HepG2 (cell line): ENCODE measurements around the gene MVP. TPM values are rescaled to one million over a fixed set of nuclear protein-coding genes. Genes with fewer than 3 reads are reported as not detected.

Experiments
- ATAC-seq: fragments of 200-7000 bp; cut with Tn5 transposase; 3 replicates; pipeline ENCODE4 v1.9.1; 2020; ENCODE audit warnings: mild to moderate bottlenecking, moderate library complexity
- BruUV-seq: library from RNA; stranded (reverse); fragments of 400-500 nt; replicated peaks from 2 replicates; lab custom pipeline; 2021; lab: Mats Ljungman, UMichigan
- CTCF ChIA-PET: fragments of 300-600 bp; formaldehyde crosslinking; extraction: SDS; loops from one replicate; lab custom pipeline; 2021; ENCODE audit warnings: low total read pairs, inconsistent platforms, low intra/inter-chr PET ratio; lab: Yijun Ruan, JAX
- POLR2A ChIA-PET: fragments of 350-600 bp; sonication (Branson Sonifier 250); formaldehyde crosslinking; loops from one replicate; lab custom pipeline; 2020; ENCODE audit warnings: antibody characterized with exemption, inconsistent platforms; lab: Yijun Ruan, JAX
- DNase-seq: peaks from one replicate; pipeline ENCODE4 v3.0.0-alpha.2; 2015; ENCODE audit warnings: low spot score
- FAIRE-seq: peaks from 3 replicates; lab custom pipeline; 2011; peaks lifted over from hg19 to GRCh38; lab: Jason Lieb, UNC
- H2AFZ ChIP-seq: one replicate; pipeline ENCODE4 v1.6.1; 2011; ENCODE audit warnings: low read length, inconsistent platforms
- H3K27ac ChIP-seq: fragments of 300-600 bp; 3 replicates; pipeline ENCODE4 v1.8.0; 2011; ENCODE audit warnings: mixed run types, mild to moderate bottlenecking, mixed read lengths, low read length, inconsistent platforms; ENCODE audit not compliant: insufficient read depth; ENCODE audit errors: extremely low read length
- H3K27me3 ChIP-seq, 2 experiments: fragments of 200-600 bp in 1 of 2; 2 replicates in 1 of 2; 3 replicates in 1 of 2; pipeline versions ENCODE4 v1.6.0 to v1.8.0; 2011; ENCODE audit warnings: low read length in 2 of 2, mild to moderate bottlenecking in 2 of 2, moderate library complexity in 2 of 2, inconsistent platforms in 1 of 2; ENCODE audit not compliant: insufficient read depth in 2 of 2, control insufficient read depth in 1 of 2
- H3K36me3 ChIP-seq, 2 experiments: fragments of 200-600 bp in 1 of 2; replicated peaks in 1 of 2; 2 replicates in 1 of 2; 3 replicates in 1 of 2; pipeline versions ENCODE4 v1.5.1 to v1.8.0; 2011; ENCODE audit warnings: low read length in 2 of 2, inconsistent platforms in 1 of 2; ENCODE audit not compliant: insufficient read depth in 2 of 2, control insufficient read depth in 1 of 2
- H3K4me1 ChIP-seq: 2 replicates; pipeline ENCODE4 v1.5.1; 2012; ENCODE audit warnings: low read length, inconsistent platforms; ENCODE audit not compliant: insufficient read depth
- H3K4me2 ChIP-seq: 2 replicates; pipeline ENCODE4 v1.6.0; 2011; ENCODE audit warnings: low read depth, low read length, inconsistent platforms
- H3K4me3 ChIP-seq, 3 experiments: fragments of 200-600 bp in 1 of 3; sonication (generic), shearing (Covaris generic) in 1 of 3; replicated peaks in 1 of 3; 2 replicates each; pipeline ENCODE4 v1.5.1; 2011 to 2016; ENCODE audit warnings: low read length in 3 of 3, inconsistent platforms in 2 of 3, low read depth in 2 of 3, mild to moderate bottlenecking in 2 of 3, control low read depth in 1 of 3, mixed read lengths in 1 of 3; ENCODE audit not compliant: insufficient read depth in 1 of 3
- H3K79me2 ChIP-seq: one replicate; pipeline ENCODE4 v1.6.1; 2011; ENCODE audit warnings: low read length, inconsistent platforms; ENCODE audit not compliant: insufficient read depth
- H3K9ac ChIP-seq: 2 replicates; pipeline ENCODE4 v1.6.0; 2011; ENCODE audit warnings: mild to moderate bottlenecking, low read depth, low read length, inconsistent platforms; ENCODE audit not compliant: insufficient read depth
- H3K9me3 ChIP-seq: 2 replicates; pipeline ENCODE4 v1.5.1; 2012; ENCODE audit warnings: mild to moderate bottlenecking, low read length
- H4K20me1 ChIP-seq: 2 replicates; pipeline ENCODE4 v1.6.0; 2011; ENCODE audit warnings: inconsistent platforms, mild to moderate bottlenecking, low read length, moderate library complexity; ENCODE audit not compliant: insufficient read depth
- ELF3 ChIP-seq: IDR thresholded peaks from 2 replicates; pipeline ENCODE4 v1.6.1; 2016; ENCODE audit warnings: missing genetic modification reagents, missing compliant biosample characterization
- GABPA ChIP-seq, 2 experiments: IDR thresholded peaks; 2 replicates each; pipeline ENCODE4 v1.6.1; 2011 to 2016; ENCODE audit warnings: low read depth in 2 of 2, low read length in 1 of 2, missing biosample characterization in 1 of 2, missing genetic modification characterization in 1 of 2
- GATAD2A ChIP-seq: IDR thresholded peaks from 2 replicates; pipeline ENCODE4 v1.6.1; 2016
- GMEB2 ChIP-seq: IDR thresholded peaks from 2 replicates; pipeline ENCODE4 v1.6.1; 2016; ENCODE audit warnings: missing biosample characterization, missing genetic modification reagents, low read depth
- HIC2 ChIP-seq: sonication (generic); formaldehyde crosslinking; IDR thresholded peaks from 2 replicates; pipeline ENCODE4 v1.9.0; 2022; ENCODE audit warnings: low read depth, missing genetic modification reagents
- IKZF5 ChIP-seq: IDR thresholded peaks from 2 replicates; pipeline ENCODE4 v1.6.1; 2018; ENCODE audit warnings: missing genetic modification reagents, mild to moderate bottlenecking, missing compliant biosample characterization
- POLR2A ChIP-seq, 2 experiments: IDR thresholded peaks; 2 replicates each; pipeline ENCODE4 v1.6.1; 2011; ENCODE audit warnings: low read depth in 2 of 2, low read length in 2 of 2, mild to moderate bottlenecking in 1 of 2, moderate library complexity in 1 of 2; ENCODE audit not compliant: insufficient read depth in 1 of 2
- POLR2G ChIP-seq: fragments of 200-400 bp; formaldehyde crosslinking; IDR thresholded peaks from 2 replicates; pipeline ENCODE4 v1.6.1; 2018; ENCODE audit warnings: mild to moderate bottlenecking, low read depth, low read length, moderate library complexity
- SSRP1 ChIP-seq: IDR thresholded peaks from 2 replicates; pipeline ENCODE4 v1.6.1; 2016; ENCODE audit warnings: control low read depth
- ZBTB49 ChIP-seq: sonication (generic); formaldehyde crosslinking; IDR thresholded peaks from 2 replicates; pipeline ENCODE4 v1.4.0; 2020; ENCODE audit warnings: missing genetic modification reagents, borderline replicate concordance
- ZFX ChIP-seq: sonication (generic); formaldehyde crosslinking; IDR thresholded peaks from 2 replicates; pipeline ENCODE4 v1.4.0; 2020; ENCODE audit warnings: mild to moderate bottlenecking, low read depth, missing genetic modification reagents, moderate library complexity
- ZFY ChIP-seq: sonication (generic); formaldehyde crosslinking; IDR thresholded peaks from 2 replicates; pipeline ENCODE4 v1.4.0; 2020; ENCODE audit warnings: missing genetic modification reagents
- ZNF121 ChIP-seq: sonication (generic); formaldehyde crosslinking; IDR thresholded peaks from 2 replicates; pipeline ENCODE4 v1.5.0; 2020; ENCODE audit warnings: mild to moderate bottlenecking, missing genetic modification reagents
- ZSCAN29 ChIP-seq: sonication (generic); formaldehyde crosslinking; conservative IDR thresholded peaks from 2 replicates; pipeline ENCODE4 v1.4.0; 2020; ENCODE audit warnings: mild to moderate bottlenecking, missing genetic modification reagents
- WGBS: methylation state at CpG from one replicate; pipeline ENCODE4 v1.1.6; 2017; ENCODE audit warnings: low lambda C conversion rate; 5-methylcytosine and 5-hydroxymethylcytosine counted together
- in situ Hi-C: cut with HindIII; loops from 2 replicates; pipeline ENCODE4 v1.10.0; 2017; ENCODE audit warnings: low pct_unique_long_range_greater_than_20kb; ENCODE audit not compliant: extremely low pct_ligation_motif_present
- intact Hi-C: fragments of 100-400 bp; cut with micrococcal nuclease; formaldehyde crosslinking; loops from one replicate; pipeline ENCODE4 v1.10.0; 2022; ENCODE audit not compliant: unreplicated experiment
- polyA plus RNA-seq, 8 experiments: library from polyadenylated mRNA; depleted of rRNA in 3 of 8; stranded (reverse) in 7 of 8; unstranded in 1 of 8; fragments of >200 nt; fragmentation: Illumina TruSeq in 4 of 8; extraction: Trizol in 4 of 8; gene quantifications; 2 replicates each; pipeline versions ENCODE4 v1.2.1 to v1.2.3, GENCODE V29; 2011 to 2016; ENCODE audit warnings: low read depth in 4 of 8, missing spikeins in 1 of 8, mixed read lengths in 1 of 8; ENCODE audit not compliant: insufficient read depth in 1 of 8
- total RNA-seq, 5 experiments: library from RNA; depleted of rRNA; stranded (reverse); fragments of >200 nt; fragmentation: Illumina TruSeq; extraction: Trizol; gene quantifications; 2 replicates each; pipeline ENCODE4 v1.2.3, GENCODE V29; 2016; ENCODE audit warnings: low read depth in 1 of 5

MVP gene
- total and polyA plus RNA-seq, 2 of the 13 experiments (the other 11 are each of a cell fraction or from before 2014, with no cell fraction given) = 22.9 to 43.5 TPM

GRCh38 chr16:29821643-29822115 is 1.4 kb downstream of the MVP start (continued):
- TF ChIP-seq ZFX (CRISPR knock-in tag) (0 out of 2 replicates have a peak, but pooled peaks have one; percentile 47), ZFY (CRISPR knock-in tag) (peak; percentile 44; the same call in 1 of the 2 replicates), GABPA (IDR thresholded peaks at IDR 0.05; ENCODE audit: low read depth, low read length) (no peak), GABPA (CRISPR knock-in tag; IDR thresholded peaks at IDR 0.05; ENCODE audit: low read depth) (peak; percentile 60; the same call in 1 of the 2 replicates), POLR2G (peak; percentile 23; the same call in 1 of the 2 replicates), ELF3 (peak; percentile 25; the same call in 1 of the 2 replicates), IKZF5 (CRISPR knock-in tag) (peak; percentile 17; the same call in 1 of the 2 replicates), SSRP1 (CRISPR knock-in tag) (peak; percentile 93)
- TF ChIP-seq, all 625 proteins: peak for 24

GRCh38 chr16:29824589-29825144 is 4.4 kb downstream of the MVP start:
- ATAC-seq = no peak
- Histone ChIP-seq H2AFZ (no peak overlapping the region), H3K4me2 (peak overlapping the region; percentile 5; the same call in 1 of the 2 replicates), H3K9ac (0 out of 2 replicates have a peak overlapping the region, but pooled peaks have one; percentile 14), H3K27ac (no peak overlapping the region), H3K27me3 (no peaks in the 10 kb centered on the region; a peak in 1 of 5 replicates), H4K20me1 (peaks cover 5% of the 10 kb centered on the region; the same call in 1 of the 2 replicates), H3K36me3 (no peaks in the 10 kb centered on the region), H3K4me1 (peaks cover 100% of the 10 kb centered on the region), H3K9me3 (no peaks in the 10 kb centered on the region), H3K4me3 (no peak overlapping the region), H3K79me2 (peaks cover 11% of the 10 kb centered on the region)
- in situ Hi-C loops (loop anchor here (25.0 kb wide), 1 partner anchor 838 kb away; the partner anchor contains the start of genes FBRS and PRR14), intact Hi-C loops (loop anchor here (5.0 kb wide), 1 partner anchor 38 kb away; the partner anchor contains the start of gene CDIPT)
- WGBS = 39% methylated on average over 7 of the region's 7 CpGs
- CTCF ChIA-PET = no interaction called here
- FAIRE-seq = no peak
- POLR2A ChIA-PET = interaction anchor here (0.7 to 6.6 kb wide), 8 partner anchors 6 to 149 kb away, joined by 3 to 145 read pairs (median 4); partner anchors contain the start of genes CDIPT, MVP, PAGR1 and SEZ6L2
- no TSS peak for BruUV-seq
- DNase-seq = no peak
- TF ChIP-seq ZNF121 (CRISPR knock-in tag) (peak; percentile 72), HIC2 (CRISPR knock-in tag) (no peak), GMEB2 (CRISPR knock-in tag) (no peak), ZSCAN29 (CRISPR knock-in tag) (no peak), POLR2A (IDR thresholded peaks at IDR 0.05; ENCODE audit: insufficient read depth in 1 of 2, low read depth in 2 of 2, low read length in 2 of 2) (no peak; a peak in 2 of 4 replicates), GATAD2A (peak; percentile 19; the same call in 1 of the 2 replicates), ZBTB49 (CRISPR knock-in tag) (no peak)
